Measurements from ENCODE around the gene CDK4.

Gene CDK4

GRCh38 chr12:57757771-57758170 is 5.7 kb upstream of the CDK4 start:
- no peak for DNase-seq (ENCODE audit: low read depth in 1 of 2, low spot score in 1 of 2)

DNA sequence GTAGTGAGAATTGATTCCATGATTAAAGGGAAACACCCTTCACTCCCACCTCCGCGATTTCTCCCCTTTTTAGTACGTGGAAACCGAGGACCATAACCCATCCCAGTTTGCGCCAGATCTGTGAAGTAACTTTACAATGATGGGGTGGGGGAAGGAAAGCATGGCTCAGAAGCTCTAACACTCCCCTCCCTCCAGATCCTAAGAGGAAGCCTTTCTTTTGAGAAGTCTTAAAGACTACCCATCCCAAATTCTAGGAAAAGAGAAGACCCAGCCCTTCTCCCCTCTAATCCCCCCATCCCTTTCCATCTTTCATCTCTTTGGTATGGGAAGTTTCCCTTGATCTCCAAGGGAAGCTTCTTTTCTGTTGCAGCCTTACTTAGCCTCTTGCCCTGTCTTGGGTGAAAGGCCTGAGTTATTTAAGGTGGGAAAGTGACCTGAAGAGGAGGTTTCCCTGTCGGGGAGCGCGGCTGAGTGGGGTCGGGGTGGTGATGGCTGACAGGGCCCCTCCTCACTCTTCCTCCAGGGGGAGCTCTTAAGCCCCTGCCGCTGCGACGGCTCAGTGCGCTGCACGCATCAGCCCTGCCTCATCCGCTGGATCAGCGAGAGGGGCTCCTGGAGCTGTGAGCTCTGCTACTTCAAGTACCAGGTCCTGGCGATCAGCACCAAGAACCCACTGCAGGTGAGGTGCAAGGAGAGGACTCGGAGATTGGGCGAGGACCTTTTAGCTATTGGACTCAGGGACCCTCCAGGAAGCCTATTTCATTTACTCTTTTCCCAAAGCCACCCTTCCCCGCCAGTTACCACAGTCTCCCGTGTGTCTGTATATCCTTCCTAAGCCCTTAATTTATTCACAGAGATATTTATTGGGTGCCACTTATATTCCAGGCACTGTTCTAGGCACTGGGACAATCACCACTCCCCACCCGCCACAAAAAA is 4.6 kb upstream of the CDK4 start:
- DNase-seq (ENCODE audit: low read depth in 1 of 2, low spot score in 1 of 2): peak; percentile 56 to 59

DNA sequence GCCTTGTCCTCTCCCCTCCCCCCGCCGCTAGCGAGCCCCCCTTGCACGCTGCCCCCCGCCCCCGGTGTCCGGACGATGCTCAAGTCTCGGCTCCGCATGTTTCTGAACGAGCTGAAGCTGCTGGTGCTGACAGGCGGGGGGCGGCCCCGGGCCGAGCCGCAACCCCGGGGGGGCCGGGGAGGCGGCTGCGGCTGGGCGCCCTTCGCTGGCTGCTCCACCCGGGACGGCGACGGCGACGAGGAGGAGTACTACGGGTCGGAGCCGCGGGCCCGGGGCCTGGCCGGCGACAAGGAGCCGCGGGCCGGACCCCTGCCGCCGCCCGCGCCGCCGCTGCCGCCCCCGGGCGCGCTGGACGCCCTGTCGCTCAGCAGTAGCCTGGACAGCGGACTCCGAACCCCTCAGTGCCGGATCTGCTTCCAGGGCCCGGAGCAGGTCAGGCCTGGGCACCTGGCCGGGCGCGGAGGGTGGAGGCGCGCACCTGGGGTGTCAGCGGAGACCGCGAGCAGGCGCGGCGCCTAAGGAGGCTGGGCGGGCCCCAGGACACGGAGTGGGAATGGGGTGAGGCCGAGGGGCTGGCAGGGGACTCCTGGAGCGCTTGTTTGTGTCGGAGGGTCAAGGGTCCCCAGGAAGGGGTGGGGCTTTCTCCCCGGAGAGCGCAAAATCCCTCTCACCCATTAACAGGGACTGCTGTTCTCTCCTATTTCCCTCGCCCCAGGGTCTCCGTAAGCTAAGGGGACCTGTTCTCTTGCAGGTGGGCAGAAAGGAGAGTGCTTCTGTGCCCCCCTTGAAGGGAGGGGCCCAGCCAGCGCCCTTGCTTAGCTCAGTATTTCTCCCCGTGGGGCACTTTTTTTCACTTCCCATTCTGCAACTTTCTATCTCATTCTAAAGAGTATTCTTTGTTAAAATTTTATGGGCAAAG is 3.6 kb upstream of the CDK4 start:
- no peak for DNase-seq (ENCODE audit: low read depth in 1 of 2, low spot score in 1 of 2)

DNA sequence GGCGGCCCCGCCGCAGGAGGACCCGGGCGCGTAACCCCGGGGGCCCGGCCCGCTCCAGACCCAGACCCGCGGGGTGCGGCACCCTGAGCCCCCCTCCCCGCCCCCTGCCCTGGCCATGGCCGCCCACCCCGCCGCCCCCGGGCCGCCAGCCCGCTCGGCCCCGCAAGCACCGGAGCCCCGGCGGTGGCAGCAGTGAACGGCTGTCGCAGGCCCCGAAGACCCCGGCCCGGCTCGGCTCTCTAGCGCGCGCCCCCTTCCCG is 3.0 kb upstream of the CDK4 start:
- DNase-seq (ENCODE audit: low read depth in 1 of 2, low spot score in 1 of 2): no peak

GRCh38 chr12:57754411-57755193 is 2.5 kb upstream of the CDK4 start, which contains the start of gene MARCHF9:
MARCHF9 (plus strand) TSS chr12:57755103; CDS start chr12:57755529, 426 bp downstream.
- DNase-seq (ENCODE audit: low read depth in 1 of 2, low spot score in 1 of 2): peak; percentile 62 to 67

- no peak for DNase-seq (ENCODE audit: low read depth in 1 of 2, low spot score in 1 of 2)
Measured at GRCh38 chr12:57753756-57754337, 1.7 kb upstream of the CDK4 start.

GRCh38 chr12:57752668-57753000 is 524 bp upstream of the CDK4 start:
- no peak for DNase-seq (ENCODE audit: low read depth in 1 of 2, low spot score in 1 of 2)

DNA sequence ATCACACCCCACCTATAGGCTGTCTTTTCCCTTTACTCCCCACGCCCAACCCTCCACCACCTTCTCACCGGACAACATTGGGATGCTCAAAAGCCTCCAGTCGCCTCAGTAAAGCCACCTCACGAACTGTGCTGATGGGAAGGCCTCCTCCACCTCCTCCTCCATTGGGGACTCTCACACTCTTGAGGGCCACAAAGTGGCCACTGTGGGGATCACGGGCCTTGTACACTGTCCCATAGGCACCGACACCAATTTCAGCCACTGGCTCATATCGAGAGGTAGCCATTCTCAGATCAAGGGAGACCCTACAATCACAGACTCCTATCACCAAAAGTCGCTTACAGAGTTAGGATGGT is 700 bp downstream of the CDK4 start:
- DNase-seq (ENCODE audit: low read depth in 1 of 2, low spot score in 1 of 2): no peak

DNA sequence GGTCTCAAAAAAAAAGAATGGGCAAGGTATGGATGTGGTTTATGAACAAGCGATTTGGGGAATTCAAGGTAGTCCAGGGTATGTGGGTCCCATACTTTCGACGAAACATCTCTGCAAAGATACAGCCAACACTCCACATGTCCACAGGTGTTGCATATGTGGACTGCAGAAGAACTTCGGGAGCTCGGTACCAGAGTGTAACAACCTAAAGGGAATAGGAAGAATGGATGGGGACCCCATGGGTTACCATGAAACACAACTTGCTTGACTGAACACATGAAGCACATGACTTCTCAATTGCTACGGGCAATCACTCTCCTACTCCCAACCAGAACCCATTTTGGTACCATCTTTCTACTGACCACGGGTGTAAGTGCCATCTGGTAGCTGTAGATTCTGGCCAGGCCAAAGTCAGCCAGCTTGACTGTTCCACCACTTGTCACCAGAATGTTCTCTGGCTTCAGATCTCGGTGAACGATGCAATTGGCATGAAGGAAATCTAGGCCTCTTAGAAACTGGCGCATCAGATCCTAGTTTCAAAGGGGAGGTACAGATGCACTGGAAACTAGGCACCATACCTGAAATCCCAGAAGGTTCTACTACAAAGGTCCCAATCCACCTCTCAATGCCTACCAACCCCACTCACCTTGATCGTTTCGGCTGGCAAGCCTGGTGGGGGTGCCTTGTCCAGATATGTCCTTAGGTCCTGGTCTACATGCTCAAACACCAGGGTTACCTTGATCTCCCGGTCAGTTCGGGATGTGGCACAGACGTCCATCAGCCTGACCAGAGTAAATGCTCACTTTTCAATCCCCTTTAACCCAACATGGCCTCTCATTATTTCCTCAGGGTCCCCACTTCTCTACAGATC is 1.3 kb downstream of the CDK4 start:
- no peak for DNase-seq (ENCODE audit: low read depth in 1 of 2, low spot score in 1 of 2)

DNA sequence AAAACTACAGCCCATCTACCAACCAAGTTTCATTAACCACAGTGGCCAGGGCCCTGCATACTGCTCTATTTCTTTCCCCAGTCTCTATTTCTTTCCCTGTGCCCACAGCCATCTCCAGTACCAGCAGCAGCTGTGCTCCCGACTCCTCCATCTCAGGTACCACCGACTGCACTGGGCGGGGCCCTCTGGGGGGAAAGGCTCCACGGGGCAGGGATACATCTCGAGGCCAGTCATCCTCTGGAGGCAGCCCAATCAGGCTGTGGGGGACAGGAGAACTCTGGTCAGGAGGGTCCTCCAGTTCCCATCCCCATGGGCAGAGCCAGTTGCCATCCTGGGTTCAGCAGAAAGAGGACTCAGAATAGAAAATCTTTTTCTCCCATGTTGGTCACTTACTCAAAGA is 3.0 kb downstream of the CDK4 start:
- no peak for DNase-seq (ENCODE audit: low read depth in 1 of 2, low spot score in 1 of 2)

DNA sequence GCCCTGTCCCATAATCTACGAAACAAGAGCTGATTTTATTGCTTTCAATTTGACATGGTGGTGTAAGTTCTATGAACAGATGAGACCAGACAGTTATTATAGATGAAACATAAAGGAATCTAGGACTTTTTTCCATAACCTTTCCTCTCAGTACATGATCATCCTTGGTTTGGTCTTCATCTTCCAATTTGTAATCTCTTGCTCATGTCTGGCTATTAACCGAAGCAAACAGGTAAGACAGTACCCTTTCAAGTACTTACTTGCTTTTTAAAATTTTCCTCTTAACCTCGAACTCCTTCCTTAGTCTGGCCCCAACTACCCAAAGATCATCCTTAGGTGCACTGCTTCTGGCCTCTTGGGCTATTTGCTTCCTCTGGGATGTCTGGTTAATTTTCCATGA is 6.1 kb downstream of the CDK4 start:
- DNase-seq (ENCODE audit: low read depth in 1 of 2, low spot score in 1 of 2): no peak

DNA sequence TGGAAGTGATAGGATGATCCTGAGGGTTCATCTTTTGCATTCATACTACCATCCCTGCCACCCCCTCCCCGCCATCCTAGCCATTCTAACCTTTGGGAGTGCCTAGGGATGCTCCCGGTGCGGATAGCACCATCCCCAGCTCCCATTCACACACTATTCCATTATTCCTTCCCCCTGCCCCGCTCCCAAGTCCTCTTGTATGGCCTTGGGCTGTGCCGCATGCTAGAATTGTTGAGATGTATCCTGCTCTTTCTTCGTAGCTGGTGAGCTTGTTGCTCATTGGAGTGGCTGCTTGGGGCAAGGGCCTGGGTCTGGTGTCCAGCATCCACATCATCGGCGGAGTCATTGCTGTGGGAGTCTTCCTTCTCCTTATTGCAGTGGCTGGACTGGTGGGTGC is 6.6 kb downstream of the CDK4 start:
- DNase-seq (ENCODE audit: low read depth in 1 of 2, low spot score in 1 of 2): no peak

- peak; percentile 83 to 84 for DNase-seq (ENCODE audit: low read depth in 1 of 2, low spot score in 1 of 2)
Measured at GRCh38 chr12:57744777-57745484, 7.2 kb downstream of the CDK4 start, which contains the start of gene TSPAN31. TSPAN31 (plus strand) TSS chr12:57745039; CDS start chr12:57745155, 116 bp downstream.

GRCh38 chr12:57744194-57744776 is 7.8 kb downstream of the CDK4 start:
- DNase-seq (ENCODE audit: low read depth in 1 of 2, low spot score in 1 of 2): peak in 1 of 2 donors; percentile 60

DNA sequence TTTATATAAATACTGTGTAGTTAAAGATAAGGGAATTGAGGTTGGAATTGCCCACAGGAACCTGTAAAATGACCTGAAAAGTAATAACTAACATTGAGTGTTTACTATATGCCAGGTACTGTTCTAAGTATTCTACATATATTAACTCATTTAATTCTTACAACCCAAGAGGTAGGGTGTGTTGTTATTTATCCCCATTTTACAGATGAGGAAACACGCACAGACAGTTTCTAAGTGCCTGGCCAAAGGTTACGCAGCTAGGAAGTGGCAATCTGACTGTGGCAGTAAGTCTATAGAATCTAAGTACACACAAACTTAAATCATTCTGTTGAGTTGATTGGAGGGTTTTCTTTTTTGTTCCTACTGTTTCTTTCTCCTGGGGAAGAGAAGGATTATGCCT is 8.3 kb downstream of the CDK4 start:
- DNase-seq (ENCODE audit: low read depth in 1 of 2, low spot score in 1 of 2): no peak

GRCh38 chr12:57741844-57742738 is 10.0 kb downstream of the CDK4 start:
- DNase-seq (ENCODE audit: low read depth in 1 of 2, low spot score in 1 of 2): peak; percentile 52 to 59

- no peak for DNase-seq (ENCODE audit: low read depth in 1 of 2, low spot score in 1 of 2)
Measured at GRCh38 chr12:57741413-57741789, 10.7 kb downstream of the CDK4 start.
